NK-92 treated with Interleukin-12 subunit alpha and Interleukin-12 subunit beta, amount 100 ng/mL, for 24 hours (cell line): ENCODE measurements around the gene VCPKMT.
A peak's percentile ranks its signal among the peaks of the same experiment; 100 is the strongest.

Experiments used
- DNase-seq: peaks from one replicate; lab custom pipeline; 2025; lab: John Stamatoyannopoulos, UW

The VCPKMT gene

DNA sequence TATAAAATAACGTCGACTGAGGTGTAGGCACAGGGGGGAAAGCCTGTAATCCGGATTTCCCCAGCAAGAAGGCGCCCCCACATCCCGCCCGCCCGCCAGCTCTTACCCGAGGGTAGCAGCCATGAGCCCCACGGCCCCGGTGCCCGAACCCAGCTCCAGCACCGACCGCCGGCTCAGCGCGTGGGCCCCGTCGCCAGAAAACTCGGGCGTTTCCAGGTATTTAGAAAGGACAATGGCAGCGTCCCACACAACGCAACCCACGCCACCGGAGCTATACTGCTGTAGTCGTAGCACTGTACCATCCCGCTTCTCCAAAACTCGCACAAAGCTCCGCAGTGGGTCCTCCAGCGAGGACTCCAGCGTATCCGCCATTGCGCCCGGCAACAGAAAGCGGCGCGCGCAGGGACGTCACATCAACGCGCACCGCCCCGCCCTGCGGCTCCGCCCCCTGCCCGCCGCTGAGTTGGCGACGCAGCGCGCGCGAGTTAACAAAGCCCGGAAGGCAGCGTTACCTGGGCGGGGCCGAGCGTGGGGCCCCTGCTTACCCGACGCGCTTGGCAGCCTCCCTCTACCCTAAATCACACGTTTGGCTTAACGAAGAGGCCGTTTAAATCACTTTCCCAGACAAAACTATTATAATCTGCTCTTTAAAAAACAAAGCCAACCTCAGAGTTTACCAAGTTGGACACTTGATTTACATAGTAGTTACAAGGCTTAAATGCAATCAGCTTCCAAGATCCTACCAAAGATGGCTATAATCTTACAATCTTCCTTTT, at the start of gene VCPKMT:
Gene VCPKMT (minus strand): TSS at position 392 of the 776 bp plus-strand sequence. CDS start 20 bp downstream, at position 372.
- DNase-seq, result peak; percentile 91

DNA sequence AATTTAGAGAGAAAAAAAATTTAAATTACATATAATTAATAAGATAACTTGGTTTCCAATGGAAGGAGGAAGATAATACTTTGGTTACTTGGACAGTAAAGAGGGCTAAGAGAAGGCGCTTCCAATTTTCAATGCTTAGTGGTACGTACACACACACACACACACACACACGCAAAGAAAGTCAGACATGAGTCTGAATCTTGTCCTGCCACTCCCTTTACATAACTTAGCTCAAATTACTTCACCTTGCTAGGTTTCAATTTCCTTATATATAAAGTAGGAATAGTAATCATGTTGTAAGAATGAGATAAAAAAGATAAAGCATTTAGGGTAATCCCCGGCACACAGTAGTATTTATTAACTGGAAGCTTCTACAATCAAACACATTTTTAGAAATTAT, 39.7 kb upstream of the VCPKMT start:
- no peak for DNase-seq

DNA sequence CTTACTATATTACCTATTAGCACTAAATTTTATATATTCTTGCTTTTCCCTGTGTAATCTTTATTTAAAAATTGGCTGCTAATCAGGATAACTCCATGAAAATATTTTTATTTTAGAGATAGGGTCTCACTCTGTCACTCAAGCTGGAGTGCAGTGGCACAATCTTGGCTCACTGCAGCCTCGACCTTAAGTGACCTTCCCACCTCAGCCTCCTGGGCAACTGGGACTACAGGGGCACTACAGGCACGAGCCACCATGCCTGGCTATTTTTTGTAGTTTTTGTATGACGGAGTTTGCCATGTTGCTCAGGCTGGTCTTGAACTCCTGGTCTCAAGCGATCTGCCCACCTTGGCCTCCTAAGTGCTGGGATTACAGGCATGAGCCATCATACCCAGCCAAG, 32.4 kb upstream of the VCPKMT start:
- no peak for DNase-seq

DNA sequence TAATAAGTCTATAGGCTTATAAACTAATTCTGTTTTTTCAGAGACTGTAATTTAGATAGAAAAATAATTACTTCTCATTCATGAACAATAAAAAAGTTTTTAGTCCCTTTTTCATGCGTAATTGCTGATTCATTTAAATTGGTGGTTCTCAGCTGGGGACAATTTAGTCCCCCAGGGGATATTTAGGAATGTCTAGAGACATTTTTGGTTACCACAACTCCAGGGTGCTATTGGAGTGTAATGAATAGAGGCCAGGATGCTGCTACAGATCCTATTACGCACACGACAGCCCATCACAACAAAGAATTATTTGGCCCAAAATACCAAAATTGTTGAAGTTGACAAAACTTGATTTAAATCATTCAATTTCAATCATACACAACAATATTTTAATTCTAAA, 22.8 kb upstream of the VCPKMT start:
- no peak for DNase-seq

DNA sequence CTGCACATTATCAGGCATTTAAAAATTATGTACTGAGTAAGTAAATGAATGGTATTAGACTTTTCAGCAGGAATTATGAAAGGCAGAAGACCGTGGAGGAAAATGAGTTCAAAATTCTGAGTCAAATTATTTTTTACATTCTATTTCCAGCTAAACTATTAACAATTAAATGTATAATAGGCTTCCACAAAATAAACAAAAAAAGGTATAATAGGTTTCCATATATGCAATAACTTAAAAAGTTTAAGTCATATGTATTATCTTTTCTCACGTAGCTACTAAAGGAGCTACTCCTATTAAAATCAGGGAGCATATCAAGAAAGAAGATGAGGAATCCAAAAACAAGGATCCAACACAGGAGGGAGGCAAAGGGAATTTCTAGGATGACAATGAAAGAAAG, 11.4 kb upstream of the VCPKMT start:
- DNase-seq, result no peak

DNA sequence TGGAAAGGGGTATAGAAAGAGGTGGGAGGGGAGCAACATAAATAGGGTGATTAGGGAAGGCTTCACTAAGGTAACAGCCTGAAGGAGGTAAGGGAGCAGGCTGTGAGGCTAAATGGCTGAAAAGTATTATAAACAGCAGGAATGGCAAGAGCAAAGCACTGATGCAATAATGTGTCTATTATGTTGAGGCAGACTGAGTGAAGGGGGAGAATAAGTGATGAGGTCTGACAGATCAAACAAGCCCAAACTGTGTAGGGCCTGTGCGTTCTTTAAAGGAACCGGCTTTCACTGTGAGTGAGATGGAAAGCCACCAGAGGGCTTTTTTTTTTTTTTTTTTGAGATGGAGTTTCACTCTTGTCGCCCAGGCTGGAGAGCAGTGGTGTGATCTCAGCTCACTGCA, 6.7 kb upstream of the VCPKMT start:
- no peak for DNase-seq

DNA sequence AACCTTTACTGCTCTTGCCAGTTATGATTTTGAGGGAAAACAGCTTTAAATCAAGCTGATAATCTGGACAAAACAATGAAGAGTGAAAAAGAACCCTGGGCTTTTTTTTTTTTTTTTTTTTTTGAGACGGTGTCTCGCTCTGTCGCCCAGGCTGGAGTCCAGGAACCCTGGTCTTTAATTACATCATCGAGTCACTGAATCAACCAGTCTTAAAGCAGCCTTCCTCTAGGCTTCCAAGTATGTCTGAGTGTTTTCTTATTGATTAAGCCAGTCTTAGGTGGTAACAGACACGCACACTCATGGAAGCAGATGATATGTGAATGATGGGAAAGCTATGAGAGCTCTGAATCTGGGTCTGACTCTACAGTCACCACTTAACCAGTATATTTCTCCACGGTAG, 5.9 kb upstream of the VCPKMT start:
- no peak for DNase-seq

DNA sequence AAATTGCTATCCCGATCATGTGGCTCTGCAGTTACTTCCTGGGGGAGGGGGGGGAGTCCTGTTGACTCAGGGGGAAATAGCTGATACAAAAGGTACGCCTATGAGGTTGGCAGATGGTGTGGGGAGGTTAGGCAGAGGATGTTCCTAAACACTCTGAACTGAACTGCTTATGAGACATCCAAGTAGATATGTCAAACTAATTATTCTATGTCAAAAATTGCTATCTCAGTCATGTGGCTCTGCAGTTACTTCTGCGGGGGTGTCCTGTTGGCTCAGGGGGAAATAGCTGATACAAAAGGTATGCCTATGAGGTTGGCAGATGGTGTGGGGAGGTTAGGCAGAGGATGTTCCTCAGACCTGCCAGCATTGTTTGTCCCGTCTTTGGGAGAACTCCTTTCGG, 5.1 kb upstream of the VCPKMT start:
- DNase-seq, result no peak

DNA sequence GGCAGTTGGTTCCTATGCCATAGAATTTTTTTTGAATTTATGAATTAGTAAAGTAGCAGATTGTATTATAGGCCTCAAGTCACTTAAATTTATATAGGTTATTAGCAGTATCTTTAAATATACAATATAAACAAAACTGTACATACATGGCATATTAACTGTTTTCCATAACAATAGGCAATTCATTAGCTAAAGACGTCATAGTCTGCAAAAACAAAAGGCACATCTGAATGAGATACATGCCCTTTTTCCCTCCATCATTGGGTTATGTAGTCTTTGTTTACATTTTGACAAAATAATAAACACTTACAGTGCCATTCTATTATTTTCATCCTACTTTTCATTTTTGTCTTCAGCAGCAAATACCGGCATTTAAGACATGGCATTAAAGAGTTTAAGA, 1.1 kb upstream of the VCPKMT start:
- no peak for DNase-seq

DNA sequence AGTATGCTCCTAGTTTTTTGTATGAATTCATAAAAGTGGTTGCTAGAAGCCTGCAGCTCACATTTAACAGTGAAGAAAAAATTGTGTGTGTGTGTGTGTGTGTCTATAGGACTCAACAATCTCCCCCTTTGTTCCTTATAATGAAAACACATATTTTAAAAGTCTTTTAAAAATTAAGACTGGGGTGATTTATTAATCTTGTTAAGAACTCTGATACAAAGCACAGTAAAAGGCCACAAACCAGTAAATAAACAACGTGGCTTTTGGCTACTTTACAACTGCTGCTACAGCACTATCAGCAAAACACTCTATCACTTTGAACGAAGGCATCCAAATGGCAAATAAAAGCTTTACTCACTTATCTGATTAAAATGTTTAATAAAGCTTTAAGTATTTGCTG, 594 bp upstream of the VCPKMT start:
- no peak for DNase-seq

DNA sequence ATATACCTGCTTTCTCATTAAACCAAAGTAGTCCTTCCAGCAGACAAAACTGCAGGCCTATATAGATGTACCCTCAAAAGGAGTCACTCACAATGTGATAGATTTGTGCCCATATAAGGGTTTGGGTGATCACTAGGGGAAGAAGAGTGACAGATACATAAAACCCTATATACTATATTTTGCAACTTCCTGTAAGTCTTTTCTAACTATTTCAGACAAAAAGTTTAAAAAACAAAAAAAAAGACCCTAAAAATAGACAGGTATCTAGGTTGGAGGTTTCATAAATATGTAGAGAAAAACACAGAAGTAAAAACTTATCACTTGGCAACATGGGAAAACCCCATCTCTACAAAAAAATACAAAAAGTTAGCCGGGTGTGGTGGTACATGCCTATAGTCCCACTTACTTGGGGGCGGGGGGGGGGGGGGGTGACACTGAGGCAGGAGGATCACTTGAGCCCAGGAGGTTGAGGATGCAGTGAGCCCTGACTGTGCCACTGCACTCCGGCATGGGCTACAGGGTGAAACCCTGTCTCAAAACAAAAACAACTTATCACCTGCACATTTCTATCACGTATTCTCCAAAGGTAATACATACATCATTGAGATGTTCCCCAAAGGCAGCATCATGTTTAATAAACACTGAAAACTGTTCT, 2.9 kb downstream of the VCPKMT start:
- peak; percentile 5 for DNase-seq

DNA sequence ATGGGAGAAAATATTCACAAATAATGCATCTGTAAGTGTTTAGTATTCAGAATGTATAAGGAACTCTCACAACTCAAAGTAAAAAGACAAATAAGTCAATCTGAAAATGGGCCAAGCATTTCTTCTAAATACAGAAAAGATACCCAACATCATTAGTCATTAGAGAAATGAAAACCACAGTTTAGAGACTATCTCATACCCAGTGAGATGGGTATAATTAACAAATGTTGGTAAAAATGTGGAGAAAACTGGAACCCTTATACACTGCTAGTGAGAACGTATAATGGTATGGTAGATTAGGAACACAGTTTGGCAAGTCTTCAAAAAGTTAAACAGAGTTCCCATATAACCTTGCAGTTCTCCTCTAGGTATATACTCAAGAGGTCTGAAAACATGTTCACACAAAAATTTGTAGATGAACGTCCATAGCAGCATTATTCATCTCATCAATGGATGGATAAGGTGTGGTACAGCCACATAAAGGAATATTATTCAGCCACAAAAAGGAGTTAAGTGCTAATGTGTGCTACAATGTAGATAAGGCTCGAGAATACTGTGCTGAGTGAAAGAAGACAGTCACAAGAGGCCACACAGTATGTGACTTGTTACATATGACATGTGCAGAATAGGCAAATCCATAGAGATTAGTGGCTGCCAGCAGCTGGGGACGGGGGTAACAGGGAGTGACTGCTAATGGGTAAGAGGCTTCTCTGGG, 5.9 kb downstream of the VCPKMT start:
- DNase-seq, result no peak

DNA sequence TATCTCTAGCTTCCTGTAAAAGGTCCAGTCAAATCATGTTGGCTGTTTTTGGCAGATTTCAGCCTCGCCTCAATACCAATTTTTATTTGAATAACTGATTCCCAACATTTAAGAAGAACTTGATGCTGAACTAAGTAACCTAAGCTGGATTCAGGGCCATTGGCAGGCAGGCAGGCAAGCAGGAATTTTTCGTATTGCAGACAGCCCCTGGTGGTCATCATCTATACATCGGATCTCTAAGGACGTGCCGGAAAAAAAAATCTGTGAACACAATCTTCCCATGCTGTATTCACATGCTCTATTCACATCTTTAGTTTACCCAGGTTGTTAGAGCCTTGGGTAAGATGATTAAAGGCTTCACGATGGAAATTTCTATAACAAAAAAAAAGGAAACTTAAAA, 7.0 kb downstream of the VCPKMT start:
- DNase-seq, result no peak

DNA sequence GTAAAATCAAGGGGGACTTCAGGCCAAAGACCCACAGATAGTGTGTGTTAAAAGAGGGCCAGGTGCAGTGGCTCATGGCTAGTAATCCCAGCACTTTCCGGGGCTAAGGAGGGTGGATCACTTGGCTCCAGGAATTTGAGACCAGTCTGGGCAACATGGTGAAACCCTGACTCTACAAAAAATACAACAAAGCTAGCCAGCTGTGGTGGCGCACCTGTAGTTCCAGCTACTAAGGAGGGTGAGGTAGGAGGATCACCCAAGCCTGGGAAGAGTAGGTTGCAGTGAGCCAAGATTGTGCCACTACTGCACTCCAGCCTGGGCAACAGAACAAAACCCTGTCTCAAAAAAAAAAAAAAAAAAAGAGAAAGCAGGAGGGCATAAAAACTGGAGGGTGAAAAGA, 8.5 kb downstream of the VCPKMT start:
- no peak for DNase-seq

DNA sequence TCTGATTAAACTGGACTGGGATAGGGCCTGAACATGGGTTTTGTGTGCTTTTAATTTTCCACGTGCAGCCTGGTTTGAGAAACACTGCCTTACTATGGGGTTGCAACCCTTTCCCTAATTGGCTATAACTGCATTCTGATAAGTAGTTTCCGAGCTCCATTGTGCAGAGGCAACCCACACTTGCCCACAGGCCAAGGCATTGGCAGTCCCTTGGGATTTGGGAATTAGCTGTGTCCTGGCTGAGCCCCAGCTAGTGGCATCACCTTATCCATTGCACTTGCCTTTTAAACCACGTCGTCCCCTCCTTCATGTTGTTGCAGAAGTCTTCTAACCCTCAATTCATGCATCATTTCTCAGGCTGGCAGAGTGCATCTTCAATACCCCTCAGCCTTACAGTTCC, 10.2 kb downstream of the VCPKMT start:
- no peak for DNase-seq

DNA sequence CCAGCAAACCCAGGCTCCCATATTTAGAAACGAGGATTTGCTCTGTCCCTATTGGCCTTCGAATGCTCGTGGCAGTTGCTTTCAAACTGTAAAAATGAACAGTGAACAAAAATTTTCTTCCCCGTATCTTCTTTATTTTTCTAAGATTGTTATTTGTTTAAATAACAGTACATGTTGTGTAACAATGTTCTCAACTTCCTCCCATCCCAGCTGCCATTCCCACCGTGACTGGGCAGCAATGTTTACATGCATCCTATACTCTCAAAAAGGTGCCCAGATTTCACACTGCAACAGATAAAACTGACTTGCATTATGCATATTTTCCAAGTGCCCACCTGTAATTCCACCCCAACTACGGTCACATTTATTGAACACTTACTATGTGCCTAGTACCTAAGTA, 12.8 kb downstream of the VCPKMT start:
- no peak for DNase-seq

DNA sequence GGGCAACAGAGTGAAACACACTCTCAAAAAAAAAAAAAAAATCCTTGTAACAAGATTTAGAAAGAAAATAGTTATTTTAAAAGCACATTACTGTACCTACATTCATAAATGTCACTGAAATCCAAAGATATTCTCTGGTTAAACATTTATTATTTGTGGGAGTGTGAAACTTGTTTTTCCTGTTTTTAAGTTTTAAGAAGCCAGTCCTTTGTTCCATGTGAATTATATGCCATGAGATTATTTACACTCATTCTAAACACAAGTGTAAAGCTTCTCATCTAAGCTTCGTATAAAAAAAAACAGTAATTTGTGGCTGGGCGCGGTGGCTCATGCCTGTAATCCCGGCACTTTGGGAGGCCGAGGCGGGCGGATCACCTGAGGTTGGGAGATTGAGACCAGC, 15.0 kb downstream of the VCPKMT start:
- DNase-seq, result no peak

DNA sequence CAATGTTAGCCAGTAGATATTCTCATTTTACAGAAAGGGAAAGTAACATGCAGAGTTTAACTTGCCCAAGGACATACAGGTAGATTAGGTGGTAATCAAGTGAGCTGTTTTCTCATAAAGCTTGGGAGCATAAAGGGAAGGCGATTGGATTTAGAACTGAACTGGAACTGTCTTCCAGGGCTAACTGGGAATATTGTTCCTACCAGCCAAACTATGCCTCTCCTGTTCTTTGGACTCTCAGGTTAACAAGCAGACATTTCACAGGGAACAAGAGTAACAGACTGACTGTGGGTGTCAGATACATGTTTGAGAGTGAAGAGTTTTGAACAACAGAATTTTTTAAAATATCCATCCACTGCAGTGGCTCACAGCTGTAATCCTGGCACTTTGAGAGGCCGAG, 15.6 kb downstream of the VCPKMT start:
- no peak for DNase-seq

DNA sequence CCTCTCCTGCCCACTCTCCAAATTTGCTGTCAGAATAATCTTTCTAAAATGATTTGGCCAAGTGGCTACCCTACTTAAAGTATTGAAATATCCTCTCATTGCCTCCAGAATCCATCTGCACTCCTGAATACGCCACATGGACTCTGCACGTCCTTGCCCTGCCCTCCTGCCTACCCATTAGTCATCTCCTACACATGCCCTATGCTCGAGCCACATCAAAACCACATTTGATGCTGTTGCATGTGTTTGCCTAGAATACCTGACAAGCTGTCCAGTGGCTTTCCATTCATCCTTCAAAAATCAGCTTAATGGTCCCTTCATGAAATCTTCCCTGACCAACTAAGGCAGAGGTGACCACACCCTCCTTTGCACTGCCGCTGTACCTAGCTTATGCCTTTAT, 17.0 kb downstream of the VCPKMT start:
- DNase-seq, result no peak

DNA sequence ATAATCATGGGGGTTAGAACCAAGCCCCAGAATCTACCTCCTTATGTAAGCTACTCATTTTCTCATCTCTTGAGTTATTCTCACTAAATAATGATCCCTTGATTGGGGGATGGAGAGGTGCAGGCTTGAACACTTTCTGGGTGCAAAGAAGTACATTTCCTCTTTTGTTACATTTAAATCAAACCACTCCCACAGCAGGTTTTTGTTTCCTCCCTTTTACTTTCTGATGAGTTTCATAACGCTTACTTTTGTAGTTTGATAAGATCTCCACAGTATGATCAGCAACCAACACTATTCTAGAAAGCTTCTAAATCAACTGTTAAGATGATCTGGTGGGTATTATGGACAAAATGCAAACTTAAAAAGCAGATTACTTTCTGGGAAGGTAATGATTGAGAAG, 20.5 kb downstream of the VCPKMT start:
- no peak for DNase-seq

DNA sequence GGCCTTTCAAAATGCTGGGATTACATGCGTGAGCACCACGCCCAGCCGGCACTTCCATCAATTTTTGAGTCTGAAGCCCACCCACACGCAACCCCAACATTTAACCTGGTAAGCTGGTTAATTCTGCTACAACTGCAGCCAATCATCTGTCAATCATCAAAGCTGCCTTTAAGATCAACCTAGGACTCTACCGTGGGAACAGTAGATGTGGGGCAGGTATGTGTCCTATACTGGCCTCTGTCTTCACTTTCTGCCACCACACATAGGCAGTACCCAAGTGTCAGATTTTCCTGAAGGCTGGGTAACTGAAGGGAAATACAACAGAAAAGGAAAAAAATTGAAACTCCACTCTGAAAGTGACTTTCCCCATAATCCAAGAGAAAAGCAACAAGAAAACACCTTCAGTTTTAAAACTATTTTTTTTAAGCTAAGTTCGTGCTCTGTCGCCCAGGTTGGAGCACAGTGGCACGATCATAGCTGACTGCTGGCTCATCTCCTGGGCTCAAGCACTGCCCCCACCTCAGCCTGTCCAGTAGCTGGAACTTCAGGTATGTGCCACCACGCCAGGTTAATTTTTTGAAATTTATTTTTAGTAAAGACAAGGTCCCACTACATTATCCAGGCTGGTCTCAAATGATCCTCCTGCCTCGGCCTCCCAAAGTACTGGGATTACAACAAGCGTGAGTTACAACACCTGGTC, 22.2 kb downstream of the VCPKMT start:
- DNase-seq, result no peak

DNA sequence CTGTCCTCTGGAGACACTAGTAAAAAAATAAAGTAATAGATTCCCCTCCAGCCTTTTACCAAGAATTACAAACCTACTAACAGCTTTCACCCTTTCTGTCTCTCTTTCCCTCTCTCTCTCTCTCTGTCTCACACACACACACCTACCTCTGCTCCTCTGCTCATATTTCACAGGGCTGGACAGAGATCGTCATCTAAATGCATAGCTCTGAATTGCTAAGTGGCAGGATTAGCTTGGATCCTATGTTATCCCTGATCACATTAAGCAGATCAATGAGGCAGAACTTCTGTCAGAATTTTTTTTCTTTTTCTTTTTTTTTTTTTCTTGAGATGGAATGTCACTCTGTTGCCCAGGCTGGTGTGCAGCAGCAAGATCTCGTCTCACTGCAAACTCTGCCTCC, 22.9 kb downstream of the VCPKMT start:
- DNase-seq, result no peak
